Stimulated activated CD4-positive, alpha-beta T cell treated with anti-CD3 and anti-CD28 coated beads, Interleukin-4, amount 100 ng/mL, for 48 hours (primary cell): ENCODE measurements around the gene SLC27A3.

Experiments
- DNase-seq, 2 donors: peaks; one replicate each; pipeline ENCODE4 v3.0.0-alpha.2; 2020; ENCODE audit warnings: low read depth in 2 of 2

SLC27A3 gene, protein sequence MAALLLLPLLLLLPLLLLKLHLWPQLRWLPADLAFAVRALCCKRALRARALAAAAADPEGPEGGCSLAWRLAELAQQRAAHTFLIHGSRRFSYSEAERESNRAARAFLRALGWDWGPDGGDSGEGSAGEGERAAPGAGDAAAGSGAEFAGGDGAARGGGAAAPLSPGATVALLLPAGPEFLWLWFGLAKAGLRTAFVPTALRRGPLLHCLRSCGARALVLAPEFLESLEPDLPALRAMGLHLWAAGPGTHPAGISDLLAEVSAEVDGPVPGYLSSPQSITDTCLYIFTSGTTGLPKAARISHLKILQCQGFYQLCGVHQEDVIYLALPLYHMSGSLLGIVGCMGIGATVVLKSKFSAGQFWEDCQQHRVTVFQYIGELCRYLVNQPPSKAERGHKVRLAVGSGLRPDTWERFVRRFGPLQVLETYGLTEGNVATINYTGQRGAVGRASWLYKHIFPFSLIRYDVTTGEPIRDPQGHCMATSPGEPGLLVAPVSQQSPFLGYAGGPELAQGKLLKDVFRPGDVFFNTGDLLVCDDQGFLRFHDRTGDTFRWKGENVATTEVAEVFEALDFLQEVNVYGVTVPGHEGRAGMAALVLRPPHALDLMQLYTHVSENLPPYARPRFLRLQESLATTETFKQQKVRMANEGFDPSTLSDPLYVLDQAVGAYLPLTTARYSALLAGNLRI

DNA sequence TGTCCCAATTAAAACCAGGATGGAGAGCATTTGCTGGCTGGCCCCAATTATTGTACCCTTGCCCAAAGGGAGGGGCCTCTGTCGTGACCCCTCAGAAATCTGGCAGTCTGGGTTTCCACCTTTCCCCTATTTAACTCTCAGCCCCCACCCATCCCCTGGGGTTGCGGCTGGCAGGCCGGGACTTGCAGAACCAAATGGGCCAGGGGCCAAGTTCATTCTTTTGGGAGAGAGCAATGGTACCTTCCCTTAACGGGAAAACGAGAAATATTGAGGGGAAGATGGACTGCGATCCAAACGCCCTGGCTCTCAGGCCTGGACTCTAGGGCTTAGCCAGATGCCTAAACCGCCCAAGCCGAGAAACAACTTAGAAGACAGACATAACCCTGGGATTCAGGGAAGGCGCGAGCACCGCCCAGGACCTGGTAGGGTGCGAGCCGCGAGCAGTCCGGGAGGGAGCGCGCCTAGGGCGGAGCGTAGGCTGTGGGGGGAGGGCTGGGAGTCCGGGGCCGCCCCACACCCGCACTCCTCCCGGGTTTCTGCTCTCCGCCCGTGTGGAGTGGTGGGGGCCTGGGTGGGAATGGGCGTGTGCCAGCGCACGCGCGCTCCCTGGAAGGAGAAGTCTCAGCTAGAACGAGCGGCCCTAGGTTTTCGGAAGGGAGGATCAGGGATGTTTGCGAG, at the start of gene SLC27A3:
Gene SLC27A3, plus strand, starts transcription at position 628 of the 678 bp plus-strand sequence. CDS start 91 bp downstream, outside the sequence.
- DNase-seq: peak in 1 of 2 donors; percentile 18

DNA sequence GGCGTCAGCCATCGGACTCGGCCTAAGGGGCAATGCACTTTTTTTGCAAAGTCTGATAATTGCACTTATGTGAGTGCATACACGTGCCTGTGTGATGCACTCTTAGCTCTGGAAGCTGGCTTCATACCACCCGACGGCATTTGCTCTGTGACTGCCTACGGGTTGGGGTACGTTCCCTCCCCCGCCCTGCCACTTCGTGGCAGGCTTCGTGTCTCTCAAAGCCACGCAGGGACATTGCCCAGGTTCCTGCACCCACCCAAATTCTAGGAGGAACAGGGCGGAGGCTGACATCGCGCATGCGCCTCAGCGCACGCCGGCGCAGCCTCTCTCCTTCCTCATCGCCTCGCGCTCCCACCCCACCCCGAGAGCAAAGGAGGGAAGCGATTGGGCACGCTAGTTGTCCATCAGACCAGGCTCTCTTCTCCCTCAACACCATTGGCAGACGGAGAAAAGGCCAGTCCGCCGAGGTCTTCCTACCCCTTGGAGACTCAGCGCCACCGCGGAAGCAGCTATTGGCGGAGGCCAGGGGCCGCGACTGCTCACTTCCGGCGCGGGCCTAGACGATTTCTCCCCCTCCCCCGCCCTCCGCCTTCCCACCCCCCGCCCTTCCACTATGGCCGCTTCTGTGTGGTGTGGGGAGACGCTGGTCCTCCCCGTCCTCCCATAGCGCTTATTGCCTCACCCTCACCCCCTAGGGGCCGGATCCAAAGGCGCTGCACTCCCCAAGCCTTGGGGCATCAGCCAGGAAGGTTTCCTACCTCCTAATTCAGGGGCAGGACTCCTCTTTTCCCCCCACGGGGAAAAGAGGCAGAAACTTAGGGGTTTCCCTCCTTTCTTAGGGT, 47.5 kb upstream of the SLC27A3 start, which contains the start of gene INTS3:
Gene INTS3, plus strand, starts transcription at position 588 of the 842 bp plus-strand sequence. CDS start 585 bp downstream, outside the sequence.
- peak; percentile 97 to 99 for DNase-seq

- DNase-seq: peak in 1 of 2 donors; percentile 17
These were observed 46.7 kb upstream of the SLC27A3 start for GRCh38 chr1:153728305-153729066.

GRCh38 chr1:153730468-153730988, 44.7 kb upstream of the SLC27A3 start:
- DNase-seq: no peak

- no peak for DNase-seq
These were observed 41.2 kb upstream of the SLC27A3 start for GRCh38 chr1:153733970-153734369.

DNA sequence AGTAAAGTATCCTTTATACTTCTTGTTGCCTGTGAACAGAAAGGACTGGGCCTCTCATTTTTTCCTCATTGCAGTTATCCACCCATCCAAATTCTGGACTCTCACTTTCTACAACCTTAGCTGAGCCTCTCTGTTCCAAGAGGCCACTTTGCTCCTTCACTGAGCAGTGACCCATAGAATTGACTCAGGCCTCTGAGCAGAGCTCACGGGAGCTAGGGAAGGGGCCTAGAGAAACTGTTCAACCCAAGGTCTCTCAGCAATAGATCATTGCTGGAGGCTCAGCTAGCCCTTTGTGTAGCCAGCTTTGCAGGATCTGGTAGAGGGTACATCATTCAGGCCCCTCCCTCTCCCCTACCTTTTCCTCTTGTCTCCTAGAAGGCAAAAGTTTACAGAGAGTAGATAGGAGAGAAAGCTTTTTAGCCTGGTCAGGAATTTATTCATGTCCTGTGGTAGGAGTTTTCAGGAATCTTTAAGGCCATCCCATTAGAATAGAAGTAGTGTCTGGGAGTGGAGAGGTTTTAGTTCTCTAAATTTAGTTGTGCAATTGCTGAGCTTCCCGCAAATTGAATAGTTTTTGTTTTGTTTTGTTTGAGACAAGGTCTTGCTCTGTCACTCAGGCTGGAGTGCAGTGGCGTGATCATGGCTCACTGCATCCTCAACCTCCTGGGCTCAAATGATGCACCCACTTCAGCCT, 40.7 kb upstream of the SLC27A3 start:
- DNase-seq: no peak

- no peak for DNase-seq
These were observed 40.2 kb upstream of the SLC27A3 start for GRCh38 chr1:153735090-153735420.

GRCh38 chr1:153741986-153742385, 33.2 kb upstream of the SLC27A3 start:
- DNase-seq: no peak

DNA sequence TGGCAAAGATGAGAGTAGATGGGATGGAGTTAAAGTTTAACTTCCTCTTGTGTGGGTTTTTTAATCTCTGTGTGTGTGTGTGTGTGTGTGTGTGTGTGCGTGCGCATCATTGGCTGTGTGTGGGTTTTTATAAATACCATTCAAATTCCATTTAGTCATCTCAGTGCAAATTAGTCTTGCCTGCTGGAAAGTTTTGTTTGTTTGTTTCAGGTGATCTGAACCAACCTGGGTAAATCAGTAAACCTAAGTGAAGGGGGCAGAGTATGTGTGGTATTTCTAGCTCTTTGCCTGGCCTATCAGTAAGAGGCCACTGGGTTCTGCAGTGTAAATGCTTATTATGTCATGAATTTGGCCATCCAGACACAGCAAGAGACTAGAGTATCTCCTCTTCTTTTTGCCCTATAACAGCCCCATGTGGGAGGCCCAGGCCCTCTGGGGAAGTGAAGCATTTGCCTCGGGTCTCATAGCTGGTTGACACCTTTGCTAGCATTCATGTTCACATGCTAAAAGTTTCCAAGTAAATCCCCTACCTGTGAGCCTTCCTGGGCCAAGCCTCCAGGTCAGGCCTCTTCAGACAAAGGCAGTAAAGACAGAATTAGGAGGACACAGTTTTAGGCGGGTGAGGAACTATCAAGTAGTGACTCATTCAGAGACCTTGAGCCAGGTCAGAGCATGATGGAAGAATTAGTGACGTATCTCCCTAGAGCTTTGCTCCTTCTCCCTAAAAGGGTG, 32.6 kb upstream of the SLC27A3 start:
- no peak for DNase-seq

- no peak for DNase-seq
These were observed 29.8 kb upstream of the SLC27A3 start for GRCh38 chr1:153745417-153745816.

GRCh38 chr1:153746174-153746573, 29.0 kb upstream of the SLC27A3 start:
- DNase-seq: no peak

DNA sequence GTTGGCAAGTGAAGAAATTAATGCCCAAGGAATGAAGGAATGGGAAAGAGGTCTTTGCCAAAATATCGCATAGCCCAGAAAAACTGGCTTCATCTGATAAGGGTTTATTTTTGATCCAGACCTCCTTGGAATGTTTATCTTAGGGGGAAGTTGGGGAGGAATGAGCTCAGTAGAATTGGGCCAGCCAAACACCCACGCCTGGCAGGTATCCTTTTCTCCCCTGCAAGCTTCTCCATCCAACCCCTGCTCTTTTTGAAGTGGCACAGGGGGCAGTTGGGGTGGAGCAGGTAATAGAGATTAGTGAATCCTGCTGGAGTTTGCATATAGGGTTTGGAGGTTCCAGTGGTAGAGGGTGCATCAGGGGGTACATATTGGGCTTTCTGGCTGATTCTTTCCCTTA, 26.3 kb upstream of the SLC27A3 start:
- no peak for DNase-seq

GRCh38 chr1:153749408-153750005, 25.7 kb upstream of the SLC27A3 start:
- peak; percentile 61 to 70 for DNase-seq

DNA sequence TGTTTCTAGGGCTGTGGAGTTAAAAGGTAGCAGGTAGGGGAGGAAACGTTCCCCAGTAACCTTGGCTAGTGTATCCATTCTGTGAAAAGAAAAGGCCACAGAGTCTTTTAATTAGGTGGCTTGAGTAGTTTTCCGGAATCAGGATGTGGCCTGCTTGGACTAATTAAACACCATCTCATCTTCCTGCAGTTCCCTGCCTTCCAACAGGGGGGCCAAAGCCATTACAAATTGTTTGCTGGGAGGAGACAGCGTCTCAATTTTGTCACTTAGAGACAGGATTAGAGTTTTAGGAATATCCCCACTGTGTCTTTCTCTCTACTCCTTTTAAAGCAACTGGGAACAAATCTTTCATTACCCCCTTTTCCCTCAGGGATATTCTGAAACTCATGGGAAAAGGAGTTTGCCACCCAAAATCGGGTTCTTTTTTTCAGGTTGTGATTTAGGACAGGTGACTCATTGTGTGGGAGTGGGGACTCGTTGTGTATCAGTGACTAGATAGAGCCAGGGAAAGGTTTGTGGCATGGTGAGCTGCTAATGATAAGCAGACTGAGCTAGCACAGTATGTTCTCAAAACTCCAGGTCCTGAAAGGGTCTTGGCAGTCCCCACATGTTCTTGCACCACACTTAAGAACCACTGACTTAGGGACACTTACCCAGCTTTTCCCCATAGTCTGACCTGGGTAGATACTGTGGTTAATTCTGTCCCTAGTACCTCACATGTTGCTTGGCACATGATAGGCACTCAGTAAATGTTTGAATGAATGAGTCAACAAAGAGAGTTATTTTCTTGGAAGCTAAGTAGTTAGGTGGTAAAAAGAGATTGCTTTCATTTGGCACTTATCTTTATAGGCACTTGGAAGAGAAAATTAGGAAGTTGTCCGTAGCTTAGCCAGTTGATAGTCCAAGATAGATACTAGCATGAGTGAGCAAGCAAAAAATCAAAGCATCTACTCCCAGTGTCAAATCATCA, 24.9 kb upstream of the SLC27A3 start:
- no peak for DNase-seq

DNA sequence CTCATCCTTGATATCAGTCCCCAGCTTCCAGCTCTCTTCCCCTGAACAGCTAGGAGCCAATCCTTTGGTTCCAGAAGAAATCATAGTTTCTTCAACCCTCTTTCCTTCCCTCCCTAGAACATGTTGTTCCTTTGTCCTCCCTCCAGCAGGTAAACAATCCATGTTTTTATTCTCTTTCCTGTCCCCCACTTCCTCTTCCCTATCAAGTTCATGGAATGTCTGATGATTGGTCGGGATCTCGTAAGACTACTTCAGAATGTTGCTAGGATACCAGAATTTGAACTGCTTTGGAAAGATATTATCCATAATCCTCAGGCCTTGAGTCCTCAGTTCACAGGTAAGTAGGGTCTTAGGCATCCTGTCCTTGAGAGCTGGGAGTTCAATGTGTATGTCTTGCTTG, 23.1 kb upstream of the SLC27A3 start:
- DNase-seq: no peak

- DNase-seq: no peak
These were observed 22.5 kb upstream of the SLC27A3 start for GRCh38 chr1:153752571-153753195.

GRCh38 chr1:153754266-153754665, 20.9 kb upstream of the SLC27A3 start:
- no peak for DNase-seq
